SHP77 treated with DMSO at 0.1 percent for 48 hours (cell line): ENCODE results near the gene FRYL.
"Not testable (repeated sequence)": the region's sequence is repeated elsewhere in the genome, so short reads cannot be mapped to it uniquely, and the experiment has no call there.

ENCODE experiments used
- DNase-seq: peaks from one replicate; lab custom pipeline; 2025; lab: John Stamatoyannopoulos, UW

FRYL gene

GRCh38 chr4:48745223-48745622 is 34.9 kb downstream of the FRYL start:
- DNase-seq = not testable (repeated sequence)

GRCh38 chr4:48742412-48742811 is 37.7 kb downstream of the FRYL start:
- DNase-seq = no peak

DNA sequence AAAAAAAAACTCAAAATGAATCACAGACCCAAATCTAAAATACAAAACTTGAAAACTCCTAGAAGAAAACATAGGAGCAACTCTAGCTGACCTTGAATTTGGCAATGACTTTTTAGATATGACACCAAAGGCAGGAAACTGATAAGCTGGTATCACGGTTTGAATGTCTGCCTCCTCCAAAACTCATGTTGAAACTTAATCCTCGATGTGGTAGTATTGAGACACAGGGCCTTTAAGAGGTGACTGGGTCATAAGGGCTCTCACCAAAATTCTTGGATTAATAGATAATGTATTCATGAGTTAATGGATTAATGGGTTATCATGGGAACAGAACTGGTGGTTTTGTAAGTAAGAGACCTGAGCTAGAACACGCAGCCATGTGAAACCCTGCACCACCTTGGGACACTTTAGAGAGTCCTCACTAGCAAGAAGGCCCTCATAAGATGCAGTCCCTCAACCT is 40.5 kb downstream of the FRYL start:
- no peak for DNase-seq

- no peak for DNase-seq
These were observed 41.2 kb downstream of the FRYL start for GRCh38 chr4:48738856-48739255.

DNA sequence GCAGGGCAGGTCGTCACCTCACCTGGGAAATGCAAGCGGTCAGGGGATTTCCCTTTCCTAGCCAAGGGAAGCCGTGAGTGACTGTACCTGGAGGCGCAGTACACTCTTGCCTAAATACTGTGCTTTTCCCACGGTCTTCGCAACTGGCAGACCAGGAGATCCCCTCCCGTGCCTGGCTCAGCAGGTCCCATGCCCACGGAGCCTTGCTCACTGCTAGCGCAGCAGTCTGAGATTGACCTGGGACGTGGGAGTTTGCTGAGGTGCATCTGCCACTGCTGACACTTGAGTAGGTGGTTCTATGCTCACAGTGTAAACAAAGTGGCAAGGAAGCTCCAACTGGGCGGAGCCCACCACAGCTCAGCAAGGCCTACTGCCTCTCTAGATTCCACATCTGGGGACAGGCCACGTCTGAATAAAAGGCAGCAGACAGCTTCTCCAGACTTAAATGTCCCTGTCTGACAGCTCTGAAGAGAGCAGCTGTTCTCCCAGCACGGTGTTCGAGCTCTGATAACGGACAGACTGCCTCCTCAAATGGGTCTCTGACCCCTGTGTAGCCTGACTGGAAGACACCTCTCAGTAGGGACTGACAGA is 51.1 kb downstream of the FRYL start:
- not testable (repeated sequence) for DNase-seq

- no peak for DNase-seq
These were observed 52.2 kb downstream of the FRYL start for GRCh38 chr4:48727666-48728459.

DNA sequence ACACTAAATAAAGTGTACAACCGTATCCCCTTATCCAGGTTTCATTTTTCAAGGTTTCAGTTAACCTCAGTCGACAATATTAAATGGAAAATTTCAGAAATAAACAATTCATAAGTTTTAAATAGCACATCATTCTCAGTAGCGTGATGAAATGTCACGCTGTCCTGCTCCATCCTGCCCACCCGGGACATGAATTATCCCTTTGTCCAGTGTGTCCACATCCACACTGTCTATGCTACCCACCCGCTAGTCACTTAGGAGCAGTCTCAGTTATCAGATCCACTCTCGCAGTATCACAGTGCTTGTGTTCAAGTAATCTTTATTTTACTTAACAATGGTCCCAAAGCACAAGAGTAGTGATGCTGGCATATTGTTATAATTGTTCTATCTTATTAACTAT is 54.7 kb downstream of the FRYL start:
- DNase-seq = no peak

DNA sequence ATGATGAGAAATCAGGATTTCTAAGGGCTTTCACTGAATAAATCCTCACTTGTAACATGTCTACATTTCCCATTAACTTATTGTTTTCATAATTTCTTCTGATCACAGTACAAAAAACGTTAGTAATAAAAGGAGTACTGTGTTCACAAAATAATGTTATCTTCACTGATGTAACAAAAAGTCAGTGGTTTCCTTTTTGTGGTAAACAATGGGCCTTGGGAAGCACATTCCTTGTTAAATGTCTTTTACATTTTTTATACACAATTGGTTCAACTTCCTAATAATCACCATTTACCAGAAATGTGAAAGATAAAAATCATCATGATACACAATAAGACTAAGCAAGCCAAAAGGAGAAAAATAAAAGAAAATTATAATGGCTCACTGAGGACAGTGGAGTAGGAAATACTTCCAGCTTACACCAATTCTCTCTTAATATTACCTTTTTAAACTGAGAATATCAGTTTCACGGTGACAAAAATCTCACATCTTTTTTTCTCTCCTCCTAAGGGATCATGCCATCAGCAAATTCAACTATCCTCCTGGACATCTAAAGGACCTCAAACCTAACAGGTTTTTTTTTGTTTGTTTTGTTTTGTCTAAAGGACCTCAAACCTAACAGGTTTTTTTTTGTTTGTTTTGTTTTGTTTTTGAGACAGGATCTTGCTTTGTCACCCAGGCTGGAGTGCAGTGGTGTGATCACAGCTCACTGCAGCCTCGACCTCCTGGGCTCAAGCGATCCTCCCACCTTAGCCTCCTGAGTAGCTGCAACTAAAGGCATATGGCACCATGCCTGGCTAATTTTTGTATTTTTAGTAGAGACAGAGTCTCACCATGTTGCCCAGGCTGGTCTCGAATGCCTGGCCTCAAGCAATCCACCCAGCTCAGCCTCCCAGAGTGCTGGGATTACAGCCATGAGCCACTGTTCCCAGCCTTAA is 57.3 kb downstream of the FRYL start:
- no peak for DNase-seq

GRCh38 chr4:48720459-48720858 is 59.6 kb downstream of the FRYL start:
- DNase-seq = no peak

DNA sequence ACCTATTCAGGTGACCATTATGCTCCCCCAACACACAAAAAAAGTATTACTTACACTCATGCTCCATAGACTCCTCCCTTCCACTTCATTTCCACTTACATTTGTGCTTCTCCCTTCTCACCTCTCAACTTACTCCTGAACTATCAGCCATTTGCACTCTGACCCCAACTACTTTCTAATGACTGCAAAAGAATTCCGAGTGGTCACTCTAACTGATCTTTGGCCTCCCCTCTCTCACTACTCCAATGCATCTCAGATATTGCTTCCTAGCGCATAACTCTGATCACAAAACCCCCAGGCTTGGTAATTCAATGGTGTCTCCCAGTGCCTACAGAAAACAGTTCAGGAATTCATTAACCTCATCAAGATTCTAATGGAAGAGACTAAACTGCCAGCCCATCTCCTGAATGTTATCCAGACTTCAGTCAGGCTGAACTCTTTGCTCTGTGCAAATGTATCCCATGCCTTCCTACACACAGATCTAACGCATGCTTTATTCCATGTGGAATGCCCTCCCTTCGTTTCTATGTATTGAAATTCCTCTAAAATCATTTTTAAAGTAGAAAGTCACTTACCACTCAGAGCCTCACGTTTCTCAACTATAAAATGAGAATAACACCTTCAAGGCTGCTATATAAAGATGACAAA is 61.1 kb downstream of the FRYL start:
- no peak for DNase-seq

GRCh38 chr4:48716285-48716684 is 63.8 kb downstream of the FRYL start:
- not testable (repeated sequence) for DNase-seq

GRCh38 chr4:48710446-48711209 is 69.5 kb downstream of the FRYL start:
- no peak for DNase-seq

DNA sequence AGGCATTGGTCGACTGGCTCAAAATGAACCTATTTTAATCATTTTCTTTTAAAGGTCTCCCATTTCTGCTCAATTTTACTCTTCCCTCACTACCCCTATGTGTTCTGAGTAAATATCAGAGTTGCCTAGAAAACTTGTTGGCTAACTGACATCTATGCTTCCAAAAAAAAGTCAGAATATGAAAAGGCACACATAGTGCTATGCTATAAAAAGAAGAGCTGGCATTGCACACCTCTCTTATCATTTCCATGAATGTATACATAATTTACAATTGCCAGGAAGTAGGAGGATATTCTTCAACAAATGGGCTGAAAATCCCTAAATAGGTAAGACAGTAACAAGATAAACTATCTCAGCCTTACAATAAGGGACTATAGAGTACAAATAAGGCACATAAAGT is 70.2 kb downstream of the FRYL start:
- DNase-seq = no peak

DNA sequence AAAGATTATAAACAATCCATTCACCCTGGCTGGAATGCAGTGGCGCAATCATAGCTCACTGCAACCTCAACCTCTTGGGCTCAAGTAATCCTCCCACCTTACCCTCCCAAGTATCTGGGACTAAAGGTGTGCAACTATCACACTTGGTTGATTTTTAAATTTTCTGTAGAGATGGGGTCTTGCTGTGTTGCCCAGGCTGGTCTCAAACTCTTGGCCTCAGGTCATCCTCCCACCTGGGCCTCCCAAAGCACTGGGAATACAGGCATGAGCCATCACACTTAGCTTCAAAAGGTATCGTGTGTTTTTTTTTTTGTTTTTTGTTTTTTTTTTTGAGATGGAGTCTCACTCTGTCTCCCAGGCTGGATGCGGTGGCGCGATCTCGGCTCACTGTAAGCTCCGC is 71.5 kb downstream of the FRYL start:
- no peak for DNase-seq

- DNase-seq = no peak
These were observed 73.3 kb downstream of the FRYL start for GRCh38 chr4:48706736-48707135.

DNA sequence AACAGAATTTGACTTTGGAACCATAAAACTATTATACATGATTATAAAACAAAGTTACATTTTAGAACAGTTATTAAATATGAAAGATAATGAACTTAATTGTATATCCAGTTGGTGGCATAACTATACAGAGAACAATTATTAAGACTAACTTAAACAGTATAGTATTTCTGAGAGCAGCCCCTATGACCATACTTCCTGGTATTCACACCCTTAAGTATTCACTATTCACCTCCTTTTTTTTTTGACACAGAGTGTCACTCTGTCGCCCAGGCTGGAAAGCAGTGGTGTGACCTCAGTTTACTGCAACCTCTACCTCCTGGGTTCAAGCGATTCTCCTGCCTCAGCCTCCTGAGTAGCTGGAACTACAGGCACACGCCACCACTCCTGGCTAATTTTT is 74.5 kb downstream of the FRYL start:
- no peak for DNase-seq

- DNase-seq = no peak
These were observed 75.8 kb downstream of the FRYL start for GRCh38 chr4:48704091-48704802.

DNA sequence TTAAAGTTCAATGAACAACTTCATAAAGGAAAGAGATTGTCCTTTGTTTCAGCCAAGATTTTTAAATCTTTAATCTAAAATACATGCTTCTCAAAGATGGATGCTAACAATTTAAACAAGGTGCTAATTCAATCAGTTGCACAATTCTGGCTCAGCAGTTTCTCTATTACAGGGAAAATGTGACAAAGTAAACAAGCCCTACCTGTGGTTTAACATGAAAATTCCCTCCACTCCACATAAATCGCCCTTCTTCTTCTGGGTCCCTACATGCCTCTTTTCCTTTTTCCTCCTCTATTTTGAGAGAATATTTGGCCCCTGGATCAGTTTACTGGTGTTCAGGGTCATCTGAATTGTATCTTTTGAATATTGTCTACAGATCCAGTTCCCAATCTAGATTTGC is 80.6 kb downstream of the FRYL start:
- no peak for DNase-seq

- DNase-seq = no peak
These were observed 81.8 kb downstream of the FRYL start for GRCh38 chr4:48698029-48698971.

- DNase-seq = not testable (repeated sequence)
These were observed 82.6 kb downstream of the FRYL start for GRCh38 chr4:48697516-48697915.
